Measurements from ENCODE around the gene SLC27A1.

GRCh38 chr19:17554968-17555479 lies 84.7 kb downstream of the SLC27A1 start:
- TF ChIP-seq CTCF (IDR thresholded peaks at IDR 0.05) (peak in 2 of 6 experiments; percentile 8 to 20), POLR2A (IDR thresholded peaks at IDR 0.05) (no peak)
